GM23338 (cell line): Measurements from ENCODE around the gene TTC33. TPM values are rescaled to one million over a fixed set of nuclear protein-coding genes. Genes with fewer than 3 reads are reported as not detected.

Experiments used
- ATAC-seq: fragments of 200-7000 bp; cut with Tn5 transposase; 3 replicates; pipeline ENCODE4 v1.9.1; 2020
- DNase-seq: peaks from one replicate; pipeline ENCODE4 v3.0.0-alpha.2; 2015; ENCODE audit warnings: low spot score
- H2AFZ ChIP-seq: fragments of 200-600 bp; sonication (generic); 2 replicates; pipeline ENCODE4 v1.8.0; 2016; ENCODE audit warnings: antibody characterized with exemption, mild to moderate bottlenecking, moderate library complexity
- H3F3A ChIP-seq: fragments of 200-600 bp; sonication (generic); replicated peaks from 2 replicates; pipeline ENCODE4 v1.8.0; 2017; ENCODE audit warnings: antibody characterized with exemption, mixed run types, low read depth
- H3K27ac ChIP-seq: fragments of 200-600 bp; sonication (generic); 2 replicates; pipeline ENCODE4 v1.6.1; 2016; ENCODE audit warnings: low read depth
- H3K27me3 ChIP-seq: fragments of 200-600 bp; sonication (generic); 2 replicates; pipeline ENCODE4 v1.8.0; 2016; ENCODE audit warnings: mild to moderate bottlenecking, mixed run types, moderate library complexity; ENCODE audit not compliant: insufficient read depth
- H3K36me3 ChIP-seq: fragments of 200-600 bp; sonication (generic); 2 replicates; pipeline ENCODE4 v1.8.0; 2016; ENCODE audit warnings: mild to moderate bottlenecking; ENCODE audit not compliant: insufficient read depth
- H3K4me1 ChIP-seq: fragments of 200-600 bp; sonication (generic); 2 replicates; pipeline ENCODE4 v1.8.0; 2016; ENCODE audit warnings: mild to moderate bottlenecking, moderate library complexity; ENCODE audit not compliant: insufficient read depth
- H3K4me2 ChIP-seq: fragments of 200-600 bp; sonication (generic); 2 replicates; pipeline ENCODE4 v1.7.1; 2017; ENCODE audit warnings: mixed run types
- H3K4me3 ChIP-seq: fragments of 200-600 bp; sonication (generic); 2 replicates; pipeline ENCODE4 v1.6.1; 2016; ENCODE audit warnings: mixed run types
- H3K79me2 ChIP-seq: fragments of 200-600 bp; sonication (generic); replicated peaks from 2 replicates; pipeline ENCODE4 v1.8.0; 2017; ENCODE audit warnings: mild to moderate bottlenecking; ENCODE audit not compliant: insufficient read depth
- H3K9me2 ChIP-seq: fragments of 200-600 bp; sonication (generic); 2 replicates; pipeline ENCODE4 v1.8.0; 2017; ENCODE audit not compliant: insufficient read depth
- H4K20me1 ChIP-seq: fragments of 200-600 bp; sonication (generic); replicated peaks from 2 replicates; pipeline ENCODE4 v1.8.0; 2017; ENCODE audit warnings: mild to moderate bottlenecking; ENCODE audit not compliant: insufficient read depth
- H3K27ac Mint-ChIP-seq: 2 replicates; pipeline ENCODE4 v1.8.0; 2020; ENCODE audit warnings: inconsistent platforms, mild to moderate bottlenecking, moderate library complexity, mixed read lengths
- H3K27me3 Mint-ChIP-seq: 3 replicates; pipeline ENCODE4 v1.8.0; 2022; ENCODE audit warnings: low read depth, mild to moderate bottlenecking, moderate library complexity, mixed read lengths, inconsistent platforms; ENCODE audit not compliant: insufficient read depth, poor library complexity
- H3K36me3 Mint-ChIP-seq: 3 replicates; pipeline ENCODE4 v1.8.0; 2021; ENCODE audit warnings: low read depth, mild to moderate bottlenecking, inconsistent platforms, moderate library complexity, mixed read lengths
- H3K4me1 Mint-ChIP-seq: 3 replicates; pipeline ENCODE4 v1.8.0; 2020; ENCODE audit warnings: mild to moderate bottlenecking, inconsistent platforms, mixed read lengths
- H3K4me3 Mint-ChIP-seq: 3 replicates; pipeline ENCODE4 v1.8.0; 2021; ENCODE audit warnings: moderate library complexity, mild to moderate bottlenecking, inconsistent platforms, mixed read lengths
- H3K9me3 Mint-ChIP-seq: 3 replicates; pipeline ENCODE4 v1.8.0; 2020; ENCODE audit warnings: moderate library complexity, mild to moderate bottlenecking, inconsistent platforms, mixed read lengths
- CREB1 ChIP-seq: fragments of 250-450 bp; sonication (Bioruptor Pico); IDR thresholded peaks from 2 replicates; pipeline ENCODE4 v1.5.0; 2020; ENCODE audit warnings: low read depth, mild to moderate bottlenecking, moderate library complexity
- ETS1 ChIP-seq: IDR thresholded peaks from 2 replicates; pipeline ENCODE4 v1.6.1; 2016; ENCODE audit warnings: antibody characterized with exemption
- EZH2 ChIP-seq: fragments of 200-600 bp; sonication (generic); IDR thresholded peaks from one replicate; pipeline ENCODE4 v1.8.0; 2017; ENCODE audit warnings: antibody characterized with exemption, mild to moderate bottlenecking, low read depth; ENCODE audit not compliant: unreplicated experiment
- JUNB ChIP-seq: IDR thresholded peaks from one replicate; pipeline ENCODE4 v1.6.1; 2016; ENCODE audit warnings: antibody characterized with exemption; ENCODE audit not compliant: unreplicated experiment
- POLR2AphosphoS5 ChIP-seq: IDR thresholded peaks from 2 replicates; pipeline ENCODE4 v1.6.1; 2016; ENCODE audit warnings: antibody characterized with exemption, low read depth
- STAT1 ChIP-seq: IDR thresholded peaks from one replicate; pipeline ENCODE4 v1.6.1; 2016; ENCODE audit warnings: antibody characterized with exemption; ENCODE audit not compliant: unreplicated experiment
- ZNF114 ChIP-seq: fragments of 250-450 bp; sonication (Bioruptor Pico); IDR thresholded peaks from 2 replicates; pipeline ENCODE4 v1.5.0; 2020; ENCODE audit warnings: mild to moderate bottlenecking, moderate library complexity
- ZNF331 ChIP-seq: fragments of 250-450 bp; sonication (Bioruptor Pico); IDR thresholded peaks from 2 replicates; pipeline ENCODE4 v1.5.0; 2020; ENCODE audit warnings: low read depth, mild to moderate bottlenecking, moderate library complexity
- polyA plus RNA-seq: library from polyadenylated mRNA; unstranded; fragments of >200 nt; fragmentation: Nextera tagmentation; extraction: Ambion mirVana; gene quantifications from 2 replicates; pipeline ENCODE4 v1.2.1, GENCODE V29; 2016
- total RNA-seq: library from RNA; depleted of rRNA; stranded (reverse); fragments of >200 nt; shearing (Covaris generic); gene quantifications from 2 replicates; pipeline ENCODE4 v1.2.3, GENCODE V29; 2014
- TF ChIP-seq, protein P1 (sequence below), 2 experiments: fragments of 200-600 bp in 1 of 2; sonication (generic) in 1 of 2; conservative IDR thresholded peaks; 2 replicates each; pipeline versions ENCODE4 v1.5.1 to v1.6.1; 2016 to 2017; ENCODE audit warnings: antibody characterized with exemption in 2 of 2, low read depth in 2 of 2, mild to moderate bottlenecking in 2 of 2, moderate library complexity in 1 of 2
- TF ChIP-seq, protein P2 (sequence below): fragments of 250-450 bp; sonication (Bioruptor Pico); IDR thresholded peaks from 2 replicates; pipeline ENCODE4 v1.5.0; 2020; ENCODE audit warnings: mild to moderate bottlenecking, moderate library complexity

Gene TTC33
- total and polyA plus RNA-seq, 2 experiments from 2014 or later: 4.1 to 11.5 TPM

- Histone ChIP-seq H2AFZ (no peak overlapping the region), H3K9me2 (no peaks in the 10 kb centered on the region), H3K27ac (no peak overlapping the region), H4K20me1 (no peaks in the 10 kb centered on the region; the same call in 1 of the 2 replicates), H3K36me3 (no peaks in the 10 kb centered on the region), H3K4me3 (no peak overlapping the region), H3K4me2 (no peak overlapping the region), H3K4me1 (no peaks in the 10 kb centered on the region), H3K79me2 (no peaks in the 10 kb centered on the region), H3K27me3 (no peaks in the 10 kb centered on the region), H3F3A (no peaks in the 10 kb centered on the region)
- no peak for TF ChIP-seq ETS1
- TF ChIP-seq, protein P1, sequence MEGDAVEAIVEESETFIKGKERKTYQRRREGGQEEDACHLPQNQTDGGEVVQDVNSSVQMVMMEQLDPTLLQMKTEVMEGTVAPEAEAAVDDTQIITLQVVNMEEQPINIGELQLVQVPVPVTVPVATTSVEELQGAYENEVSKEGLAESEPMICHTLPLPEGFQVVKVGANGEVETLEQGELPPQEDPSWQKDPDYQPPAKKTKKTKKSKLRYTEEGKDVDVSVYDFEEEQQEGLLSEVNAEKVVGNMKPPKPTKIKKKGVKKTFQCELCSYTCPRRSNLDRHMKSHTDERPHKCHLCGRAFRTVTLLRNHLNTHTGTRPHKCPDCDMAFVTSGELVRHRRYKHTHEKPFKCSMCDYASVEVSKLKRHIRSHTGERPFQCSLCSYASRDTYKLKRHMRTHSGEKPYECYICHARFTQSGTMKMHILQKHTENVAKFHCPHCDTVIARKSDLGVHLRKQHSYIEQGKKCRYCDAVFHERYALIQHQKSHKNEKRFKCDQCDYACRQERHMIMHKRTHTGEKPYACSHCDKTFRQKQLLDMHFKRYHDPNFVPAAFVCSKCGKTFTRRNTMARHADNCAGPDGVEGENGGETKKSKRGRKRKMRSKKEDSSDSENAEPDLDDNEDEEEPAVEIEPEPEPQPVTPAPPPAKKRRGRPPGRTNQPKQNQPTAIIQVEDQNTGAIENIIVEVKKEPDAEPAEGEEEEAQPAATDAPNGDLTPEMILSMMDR (conservative IDR thresholded peaks at IDR 0.05; ENCODE audit: low read depth in 2 of 2): peak; percentile 71 to 73
- H3K9me3 Mint-ChIP-seq: peaks cover 4% of the 10 kb centered on the region; the same call in 1 of the 3 replicates
- H3K27ac Mint-ChIP-seq: no peak overlapping the region
- peaks cover 12% of the 10 kb centered on the region; the same call in 2 of the 3 replicates for H3K36me3 Mint-ChIP-seq
- peaks cover 2% of the 10 kb centered on the region for H3K27me3 Mint-ChIP-seq
- H3K4me1 Mint-ChIP-seq: no peaks in the 10 kb centered on the region; the same call in 2 of the 3 replicates
- DNase-seq (peak; percentile 71), ATAC-seq (peak; percentile 48; the same call in 2 of the 3 replicates)
- H3K4me3 Mint-ChIP-seq: no peak overlapping the region
Measured at GRCh38 chr5:40736103-40736875, 19.5 kb downstream of the TTC33 start.

- no peaks in the 10 kb centered on the region for H3K79me2 ChIP-seq
- no peaks in the 10 kb centered on the region for H3K27me3 ChIP-seq
- H3K9me2 ChIP-seq: no peaks in the 10 kb centered on the region
- no peak overlapping the region for H3K27ac ChIP-seq
- ATAC-seq (no peak), DNase-seq (no peak)
- no peaks in the 10 kb centered on the region for H3F3A ChIP-seq
- Mint-ChIP-seq H3K36me3 (peaks cover 8% of the 10 kb centered on the region; the same call in 2 of the 3 replicates), H3K9me3 (peaks cover 3% of the 10 kb centered on the region; the same call in 1 of the 3 replicates), H3K27me3 (peaks cover 2% of the 10 kb centered on the region), H3K4me3 (no peak overlapping the region), H3K27ac (no peak overlapping the region), H3K4me1 (no peaks in the 10 kb centered on the region; the same call in 2 of the 3 replicates)
- no peaks in the 10 kb centered on the region; the same call in 1 of the 2 replicates for H4K20me1 ChIP-seq
- no peaks in the 10 kb centered on the region for H3K4me1 ChIP-seq
- H3K4me2 ChIP-seq: no peak overlapping the region
- H2AFZ ChIP-seq: no peak overlapping the region
- no peaks in the 10 kb centered on the region for H3K36me3 ChIP-seq
- H3K4me3 ChIP-seq: no peak overlapping the region
- TF ChIP-seq, protein P2, sequence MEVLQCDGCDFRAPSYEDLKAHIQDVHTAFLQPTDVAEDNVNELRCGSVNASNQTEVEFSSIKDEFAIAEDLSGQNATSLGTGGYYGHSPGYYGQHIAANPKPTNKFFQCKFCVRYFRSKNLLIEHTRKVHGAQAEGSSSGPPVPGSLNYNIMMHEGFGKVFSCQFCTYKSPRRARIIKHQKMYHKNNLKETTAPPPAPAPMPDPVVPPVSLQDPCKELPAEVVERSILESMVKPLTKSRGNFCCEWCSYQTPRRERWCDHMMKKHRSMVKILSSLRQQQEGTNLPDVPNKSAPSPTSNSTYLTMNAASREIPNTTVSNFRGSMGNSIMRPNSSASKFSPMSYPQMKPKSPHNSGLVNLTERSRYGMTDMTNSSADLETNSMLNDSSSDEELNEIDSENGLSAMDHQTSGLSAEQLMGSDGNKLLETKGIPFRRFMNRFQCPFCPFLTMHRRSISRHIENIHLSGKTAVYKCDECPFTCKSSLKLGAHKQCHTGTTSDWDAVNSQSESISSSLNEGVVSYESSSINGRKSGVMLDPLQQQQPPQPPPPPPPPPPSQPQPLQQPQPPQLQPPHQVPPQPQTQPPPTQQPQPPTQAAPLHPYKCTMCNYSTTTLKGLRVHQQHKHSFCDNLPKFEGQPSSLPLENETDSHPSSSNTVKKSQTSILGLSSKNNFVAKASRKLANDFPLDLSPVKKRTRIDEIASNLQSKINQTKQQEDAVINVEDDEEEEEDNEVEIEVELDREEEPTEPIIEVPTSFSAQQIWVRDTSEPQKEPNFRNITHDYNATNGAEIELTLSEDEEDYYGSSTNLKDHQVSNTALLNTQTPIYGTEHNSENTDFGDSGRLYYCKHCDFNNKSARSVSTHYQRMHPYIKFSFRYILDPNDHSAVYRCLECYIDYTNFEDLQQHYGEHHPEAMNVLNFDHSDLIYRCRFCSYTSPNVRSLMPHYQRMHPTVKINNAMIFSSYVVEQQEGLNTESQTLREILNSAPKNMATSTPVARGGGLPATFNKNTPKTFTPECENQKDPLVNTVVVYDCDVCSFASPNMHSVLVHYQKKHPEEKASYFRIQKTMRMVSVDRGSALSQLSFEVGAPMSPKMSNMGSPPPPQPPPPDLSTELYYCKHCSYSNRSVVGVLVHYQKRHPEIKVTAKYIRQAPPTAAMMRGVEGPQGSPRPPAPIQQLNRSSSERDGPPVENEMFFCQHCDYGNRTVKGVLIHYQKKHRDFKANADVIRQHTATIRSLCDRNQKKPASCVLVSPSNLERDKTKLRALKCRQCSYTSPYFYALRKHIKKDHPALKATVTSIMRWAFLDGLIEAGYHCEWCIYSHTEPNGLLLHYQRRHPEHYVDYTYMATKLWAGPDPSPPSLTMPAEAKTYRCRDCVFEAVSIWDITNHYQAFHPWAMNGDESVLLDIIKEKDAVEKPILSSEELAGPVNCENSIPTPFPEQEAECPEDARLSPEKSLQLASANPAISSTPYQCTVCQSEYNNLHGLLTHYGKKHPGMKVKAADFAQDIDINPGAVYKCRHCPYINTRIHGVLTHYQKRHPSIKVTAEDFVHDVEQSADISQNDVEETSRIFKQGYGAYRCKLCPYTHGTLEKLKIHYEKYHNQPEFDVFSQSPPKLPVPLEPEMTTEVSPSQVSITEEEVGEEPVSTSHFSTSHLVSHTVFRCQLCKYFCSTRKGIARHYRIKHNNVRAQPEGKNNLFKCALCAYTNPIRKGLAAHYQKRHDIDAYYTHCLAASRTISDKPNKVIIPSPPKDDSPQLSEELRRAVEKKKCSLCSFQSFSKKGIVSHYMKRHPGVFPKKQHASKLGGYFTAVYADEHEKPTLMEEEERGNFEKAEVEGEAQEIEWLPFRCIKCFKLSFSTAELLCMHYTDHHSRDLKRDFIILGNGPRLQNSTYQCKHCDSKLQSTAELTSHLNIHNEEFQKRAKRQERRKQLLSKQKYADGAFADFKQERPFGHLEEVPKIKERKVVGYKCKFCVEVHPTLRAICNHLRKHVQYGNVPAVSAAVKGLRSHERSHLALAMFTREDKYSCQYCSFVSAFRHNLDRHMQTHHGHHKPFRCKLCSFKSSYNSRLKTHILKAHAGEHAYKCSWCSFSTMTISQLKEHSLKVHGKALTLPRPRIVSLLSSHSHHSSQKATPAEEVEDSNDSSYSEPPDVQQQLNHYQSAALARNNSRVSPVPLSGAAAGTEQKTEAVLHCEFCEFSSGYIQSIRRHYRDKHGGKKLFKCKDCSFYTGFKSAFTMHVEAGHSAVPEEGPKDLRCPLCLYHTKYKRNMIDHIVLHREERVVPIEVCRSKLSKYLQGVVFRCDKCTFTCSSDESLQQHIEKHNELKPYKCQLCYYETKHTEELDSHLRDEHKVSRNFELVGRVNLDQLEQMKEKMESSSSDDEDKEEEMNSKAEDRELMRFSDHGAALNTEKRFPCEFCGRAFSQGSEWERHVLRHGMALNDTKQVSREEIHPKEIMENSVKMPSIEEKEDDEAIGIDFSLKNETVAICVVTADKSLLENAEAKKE: no peak
- TF ChIP-seq ZNF331 (CRISPR knock-in tag) (no peak), ETS1 (no peak), EZH2 (no peak), POLR2AphosphoS5 (no peak), CREB1 (CRISPR knock-in tag) (no peak), ZNF114 (CRISPR knock-in tag) (no peak), STAT1 (no peak), JUNB (no peak)
Measured at GRCh38 chr5:40735609-40736008, 20.2 kb downstream of the TTC33 start.
